ENCODE measurements around the gene KIAA0319L.

The KIAA0319L gene

GRCh38 chr1:35537806-35538205, 19.4 kb downstream of the KIAA0319L start:
- peaks cover 10 to 38% (median 27%) of the 10 kb centered on the region in 5 donors for H3K4me1 ChIP-seq (ENCODE audit: control insufficient read depth in 5 of 5, insufficient read depth in 5 of 5, low read length in 5 of 5)
- H3K9ac ChIP-seq (ENCODE audit: low read length in 5 of 5), result no peak overlapping the region
- H3K27me3 ChIP-seq (ENCODE audit: control insufficient read depth in 5 of 5, insufficient read depth in 4 of 5, low read length in 5 of 5), result no peaks in the 10 kb centered on the region
- H3K4me3 ChIP-seq (ENCODE audit: low read depth in 1 of 5, low read length in 5 of 5), result no peak overlapping the region
- peaks cover 0 to 3% (median 0%) of the 10 kb centered on the region in 5 donors for H3K36me3 ChIP-seq (ENCODE audit: control insufficient read depth in 5 of 5, insufficient read depth in 5 of 5, low read length in 5 of 5)
- no peaks in the 10 kb centered on the region for H3K9me3 ChIP-seq (ENCODE audit: control insufficient read depth in 5 of 5, low read length in 5 of 5)
- H3K27ac ChIP-seq (ENCODE audit: low read depth, low read length), result no peak overlapping the region

- H3K4me1 ChIP-seq (ENCODE audit: control insufficient read depth in 5 of 5, insufficient read depth in 5 of 5, low read length in 5 of 5), result peaks cover 10 to 40% (median 29%) of the 10 kb centered on the region in 5 donors
Observed at GRCh38 chr1:35536556-35537162, 20.5 kb downstream of the KIAA0319L start.

GRCh38 chr1:35535243-35535642, 22.0 kb downstream of the KIAA0319L start:
- Histone ChIP-seq H3K27me3 (ENCODE audit: control insufficient read depth in 5 of 5, insufficient read depth in 4 of 5, low read length in 5 of 5) (no peaks in the 10 kb centered on the region), H3K9me3 (ENCODE audit: control insufficient read depth in 5 of 5, low read length in 5 of 5) (peaks cover 0 to 5% (median 0%) of the 10 kb centered on the region in 5 donors), H3K4me1 (ENCODE audit: control insufficient read depth in 5 of 5, insufficient read depth in 5 of 5, low read length in 5 of 5) (peaks cover 7 to 39% (median 25%) of the 10 kb centered on the region in 5 donors), H3K9ac (ENCODE audit: low read length in 5 of 5) (no peak overlapping the region), H3K36me3 (ENCODE audit: control insufficient read depth in 5 of 5, insufficient read depth in 5 of 5, low read length in 5 of 5) (peaks cover 0 to 12% (median 9%) of the 10 kb centered on the region in 5 donors), H3K27ac (ENCODE audit: low read depth, low read length) (no peak overlapping the region), H3K4me3 (ENCODE audit: low read depth in 1 of 5, low read length in 5 of 5) (no peak overlapping the region)

More at GRCh38 chr1:35536556-35537162, 20.5 kb downstream of the KIAA0319L start:
- Histone ChIP-seq H3K9me3 (ENCODE audit: control insufficient read depth in 5 of 5, low read length in 5 of 5) (no peaks in the 10 kb centered on the region), H3K9ac (ENCODE audit: low read length in 5 of 5) (no peak overlapping the region), H3K4me3 (ENCODE audit: low read depth in 1 of 5, low read length in 5 of 5) (no peak overlapping the region), H3K27ac (ENCODE audit: low read depth, low read length) (no peak overlapping the region), H3K27me3 (ENCODE audit: control insufficient read depth in 5 of 5, insufficient read depth in 4 of 5, low read length in 5 of 5) (no peaks in the 10 kb centered on the region), H3K36me3 (ENCODE audit: control insufficient read depth in 5 of 5, insufficient read depth in 5 of 5, low read length in 5 of 5) (no peaks in the 10 kb centered on the region)

GRCh38 chr1:35533586-35533985, 23.6 kb downstream of the KIAA0319L start:
- peaks cover 0 to 22% (median 10%) of the 10 kb centered on the region in 5 donors for H3K4me1 ChIP-seq (ENCODE audit: control insufficient read depth in 5 of 5, insufficient read depth in 5 of 5, low read length in 5 of 5)

GRCh38 chr1:35532497-35533223, 24.5 kb downstream of the KIAA0319L start:
- peaks cover 0 to 15% (median 7%) of the 10 kb centered on the region in 5 donors for H3K4me1 ChIP-seq (ENCODE audit: control insufficient read depth in 5 of 5, insufficient read depth in 5 of 5, low read length in 5 of 5)

More at GRCh38 chr1:35533586-35533985, 23.6 kb downstream of the KIAA0319L start:
- Histone ChIP-seq H3K9me3 (ENCODE audit: control insufficient read depth in 5 of 5, low read length in 5 of 5) (peaks cover 0 to 5% (median 0%) of the 10 kb centered on the region in 5 donors), H3K9ac (ENCODE audit: low read length in 5 of 5) (no peak overlapping the region), H3K27ac (ENCODE audit: low read depth, low read length) (no peak overlapping the region), H3K27me3 (ENCODE audit: control insufficient read depth in 5 of 5, insufficient read depth in 4 of 5, low read length in 5 of 5) (no peaks in the 10 kb centered on the region), H3K36me3 (ENCODE audit: control insufficient read depth in 5 of 5, insufficient read depth in 5 of 5, low read length in 5 of 5) (peaks cover 0 to 12% (median 9%) of the 10 kb centered on the region in 5 donors), H3K4me3 (ENCODE audit: low read depth in 1 of 5, low read length in 5 of 5) (no peak overlapping the region)

GRCh38 chr1:35531368-35531767, 25.8 kb downstream of the KIAA0319L start:
- Histone ChIP-seq H3K4me1 (ENCODE audit: control insufficient read depth in 5 of 5, insufficient read depth in 5 of 5, low read length in 5 of 5) (peaks cover 0 to 15% (median 7%) of the 10 kb centered on the region in 5 donors), H3K27ac (ENCODE audit: low read depth, low read length) (no peak overlapping the region), H3K4me3 (ENCODE audit: low read depth in 1 of 5, low read length in 5 of 5) (no peak overlapping the region), H3K36me3 (ENCODE audit: control insufficient read depth in 5 of 5, insufficient read depth in 5 of 5, low read length in 5 of 5) (peaks cover 0 to 12% (median 9%) of the 10 kb centered on the region in 5 donors), H3K27me3 (ENCODE audit: control insufficient read depth in 5 of 5, insufficient read depth in 4 of 5, low read length in 5 of 5) (no peaks in the 10 kb centered on the region), H3K9me3 (ENCODE audit: control insufficient read depth in 5 of 5, low read length in 5 of 5) (peaks cover 0 to 5% (median 0%) of the 10 kb centered on the region in 5 donors), H3K9ac (ENCODE audit: low read length in 5 of 5) (no peak overlapping the region)

More at GRCh38 chr1:35532497-35533223, 24.5 kb downstream of the KIAA0319L start:
- Histone ChIP-seq H3K9ac (ENCODE audit: low read length in 5 of 5) (no peak overlapping the region), H3K27me3 (ENCODE audit: control insufficient read depth in 5 of 5, insufficient read depth in 4 of 5, low read length in 5 of 5) (no peaks in the 10 kb centered on the region), H3K27ac (ENCODE audit: low read depth, low read length) (no peak overlapping the region), H3K36me3 (ENCODE audit: control insufficient read depth in 5 of 5, insufficient read depth in 5 of 5, low read length in 5 of 5) (peaks cover 0 to 12% (median 9%) of the 10 kb centered on the region in 5 donors), H3K4me3 (ENCODE audit: low read depth in 1 of 5, low read length in 5 of 5) (no peak overlapping the region), H3K9me3 (ENCODE audit: control insufficient read depth in 5 of 5, low read length in 5 of 5) (peaks cover 0 to 5% (median 0%) of the 10 kb centered on the region in 5 donors)

GRCh38 chr1:35530946-35531345, 26.3 kb downstream of the KIAA0319L start:
- no peak overlapping the region for H3K4me3 ChIP-seq (ENCODE audit: low read depth in 1 of 5, low read length in 5 of 5)
- H3K9me3 ChIP-seq (ENCODE audit: control insufficient read depth in 5 of 5, low read length in 5 of 5), result peaks cover 0 to 5% (median 0%) of the 10 kb centered on the region in 5 donors
- H3K36me3 ChIP-seq (ENCODE audit: control insufficient read depth in 5 of 5, insufficient read depth in 5 of 5, low read length in 5 of 5), result peaks cover 0 to 12% (median 9%) of the 10 kb centered on the region in 5 donors
- H3K27me3 ChIP-seq (ENCODE audit: control insufficient read depth in 5 of 5, insufficient read depth in 4 of 5, low read length in 5 of 5), result no peaks in the 10 kb centered on the region
- H3K4me1 ChIP-seq (ENCODE audit: control insufficient read depth in 5 of 5, insufficient read depth in 5 of 5, low read length in 5 of 5), result peaks cover 0 to 15% (median 7%) of the 10 kb centered on the region in 5 donors
- no peak overlapping the region for H3K9ac ChIP-seq (ENCODE audit: low read length in 5 of 5)
- H3K27ac ChIP-seq (ENCODE audit: low read depth, low read length), result no peak overlapping the region

- no peaks in the 10 kb centered on the region for H3K27me3 ChIP-seq (ENCODE audit: control insufficient read depth in 5 of 5, insufficient read depth in 4 of 5, low read length in 5 of 5)
- H3K9me3 ChIP-seq (ENCODE audit: control insufficient read depth in 5 of 5, low read length in 5 of 5), result peaks cover 0 to 5% (median 0%) of the 10 kb centered on the region in 5 donors
- no peak overlapping the region for H3K9ac ChIP-seq (ENCODE audit: low read length in 5 of 5)
- H3K27ac ChIP-seq (ENCODE audit: low read depth, low read length), result no peak overlapping the region
- H3K4me3 ChIP-seq (ENCODE audit: low read depth in 1 of 5, low read length in 5 of 5), result no peak overlapping the region
- peaks cover 0 to 12% (median 9%) of the 10 kb centered on the region in 5 donors for H3K36me3 ChIP-seq (ENCODE audit: control insufficient read depth in 5 of 5, insufficient read depth in 5 of 5, low read length in 5 of 5)
- H3K4me1 ChIP-seq (ENCODE audit: control insufficient read depth in 5 of 5, insufficient read depth in 5 of 5, low read length in 5 of 5), result peaks cover 0 to 15% (median 7%) of the 10 kb centered on the region in 5 donors
Observed at GRCh38 chr1:35530168-35530567, 27.0 kb downstream of the KIAA0319L start.

GRCh38 chr1:35524106-35524505, 33.1 kb downstream of the KIAA0319L start:
- H3K9me3 ChIP-seq (ENCODE audit: control insufficient read depth in 5 of 5, low read length in 5 of 5), result no peaks in the 10 kb centered on the region
- no peak overlapping the region for H3K4me3 ChIP-seq (ENCODE audit: low read depth in 1 of 5, low read length in 5 of 5)
- no peak overlapping the region for H3K27ac ChIP-seq (ENCODE audit: low read depth, low read length)
- H3K36me3 ChIP-seq (ENCODE audit: control insufficient read depth in 5 of 5, insufficient read depth in 5 of 5, low read length in 5 of 5), result no peaks in the 10 kb centered on the region
- H3K9ac ChIP-seq (ENCODE audit: low read length in 5 of 5), result no peak overlapping the region
- no peaks in the 10 kb centered on the region for H3K4me1 ChIP-seq (ENCODE audit: control insufficient read depth in 5 of 5, insufficient read depth in 5 of 5, low read length in 5 of 5)
- H3K27me3 ChIP-seq (ENCODE audit: control insufficient read depth in 5 of 5, insufficient read depth in 4 of 5, low read length in 5 of 5), result no peaks in the 10 kb centered on the region

GRCh38 chr1:35519432-35519831, 37.8 kb downstream of the KIAA0319L start:
- no peaks in the 10 kb centered on the region for H3K4me1 ChIP-seq (ENCODE audit: control insufficient read depth in 5 of 5, insufficient read depth in 5 of 5, low read length in 5 of 5)
- H3K9me3 ChIP-seq (ENCODE audit: control insufficient read depth in 5 of 5, low read length in 5 of 5), result peaks cover 0 to 8% (median 6%) of the 10 kb centered on the region in 5 donors
- no peaks in the 10 kb centered on the region for H3K36me3 ChIP-seq (ENCODE audit: control insufficient read depth in 5 of 5, insufficient read depth in 5 of 5, low read length in 5 of 5)
- H3K9ac ChIP-seq (ENCODE audit: low read length in 5 of 5), result no peak overlapping the region
- no peak overlapping the region for H3K4me3 ChIP-seq (ENCODE audit: low read depth in 1 of 5, low read length in 5 of 5)
- H3K27ac ChIP-seq (ENCODE audit: low read depth, low read length), result no peak overlapping the region
- no peaks in the 10 kb centered on the region for H3K27me3 ChIP-seq (ENCODE audit: control insufficient read depth in 5 of 5, insufficient read depth in 4 of 5, low read length in 5 of 5)
